VCaP (cell line): Measurements from ENCODE around the gene SPEF1.

Experiments
- H3K27ac ChIP-seq: fragments of 450-650 bp; 2 replicates; pipeline ENCODE4 v1.5.1; 2017
- CTCF ChIP-seq: fragments of 450-650 bp; conservative IDR thresholded peaks from 2 replicates; pipeline ENCODE4 v1.5.1; 2017; ENCODE audit warnings: mild to moderate bottlenecking, moderate library complexity

The SPEF1 gene

GRCh38 chr20:3785240-3786125 lies 4.2 kb upstream of the SPEF1 start:
- H3K27ac ChIP-seq: peak overlapping the region; percentile 66
- TF ChIP-seq CTCF: no peak

- no peak overlapping the region for H3K27ac ChIP-seq
Measured at GRCh38 chr20:3784863-3785239, 3.6 kb upstream of the SPEF1 start.

GRCh38 chr20:3784216-3784853 lies 3.1 kb upstream of the SPEF1 start:
- TF ChIP-seq CTCF: no peak

More at GRCh38 chr20:3784863-3785239, 3.6 kb upstream of the SPEF1 start:
- TF ChIP-seq CTCF: no peak

GRCh38 chr20:3783511-3784195 lies 2.4 kb upstream of the SPEF1 start:
- no peak for TF ChIP-seq CTCF
- H3K27ac ChIP-seq: peak overlapping the region; percentile 18

More at GRCh38 chr20:3784216-3784853, 3.1 kb upstream of the SPEF1 start:
- H3K27ac ChIP-seq: no peak overlapping the region

GRCh38 chr20:3783068-3783489 lies 1.8 kb upstream of the SPEF1 start:
- peak overlapping the region; percentile 18 for H3K27ac ChIP-seq

GRCh38 chr20:3782597-3782996 lies 1.3 kb upstream of the SPEF1 start:
- H3K27ac ChIP-seq: peak overlapping the region; percentile 18
- no peak for TF ChIP-seq CTCF

More at GRCh38 chr20:3783068-3783489, 1.8 kb upstream of the SPEF1 start:
- TF ChIP-seq CTCF: no peak

- no peak overlapping the region for H3K27ac ChIP-seq
- no peak for TF ChIP-seq CTCF
Measured at GRCh38 chr20:3778976-3779375, 2.3 kb downstream of the SPEF1 start.
